ENCODE measurements around the gene WDR59.
"Not testable (repeated sequence)": the region's sequence is repeated elsewhere in the genome, so short reads cannot be mapped to it uniquely, and the experiment has no call there.

WDR59 gene

GRCh38 chr16:74844041-74844980, 140.6 kb downstream of the WDR59 start:
- no peak for DNase-seq

- DNase-seq = not testable (repeated sequence)
Measured at GRCh38 chr16:74843381-74844035, 141.4 kb downstream of the WDR59 start.

- DNase-seq = no peak
Measured at GRCh38 chr16:74842413-74842812, 142.5 kb downstream of the WDR59 start.

GRCh38 chr16:74841904-74842303, 143.0 kb downstream of the WDR59 start:
- DNase-seq = no peak

GRCh38 chr16:74841469-74841868, 143.5 kb downstream of the WDR59 start:
- no peak for DNase-seq

GRCh38 chr16:74837056-74837455, 147.9 kb downstream of the WDR59 start:
- no peak for DNase-seq

- no peak for DNase-seq
Measured at GRCh38 chr16:74836111-74836671, 148.7 kb downstream of the WDR59 start.

GRCh38 chr16:74832228-74832627, 152.7 kb downstream of the WDR59 start:
- DNase-seq = no peak

GRCh38 chr16:74831467-74831866, 153.5 kb downstream of the WDR59 start:
- no peak for DNase-seq

GRCh38 chr16:74830648-74831047, 154.3 kb downstream of the WDR59 start:
- no peak for DNase-seq

- no peak for DNase-seq
Measured at GRCh38 chr16:74829637-74830036, 155.3 kb downstream of the WDR59 start.

GRCh38 chr16:74825941-74826340, 159.0 kb downstream of the WDR59 start:
- DNase-seq = no peak

GRCh38 chr16:74825016-74825415, 159.9 kb downstream of the WDR59 start:
- no peak for DNase-seq
